ENCODE results near the gene ZDHHC7. TPM values are rescaled to one million over a fixed set of nuclear protein-coding genes. Genes with fewer than 3 reads are reported as not detected.
"Not testable (repeated sequence)": the region's sequence is repeated elsewhere in the genome, so short reads cannot be mapped to it uniquely, and the experiment has no call there.

ZDHHC7 gene
- total RNA-seq, 4 donors from 2014 or later: 49.8 to 59.2 (median 54.3) TPM

DNA sequence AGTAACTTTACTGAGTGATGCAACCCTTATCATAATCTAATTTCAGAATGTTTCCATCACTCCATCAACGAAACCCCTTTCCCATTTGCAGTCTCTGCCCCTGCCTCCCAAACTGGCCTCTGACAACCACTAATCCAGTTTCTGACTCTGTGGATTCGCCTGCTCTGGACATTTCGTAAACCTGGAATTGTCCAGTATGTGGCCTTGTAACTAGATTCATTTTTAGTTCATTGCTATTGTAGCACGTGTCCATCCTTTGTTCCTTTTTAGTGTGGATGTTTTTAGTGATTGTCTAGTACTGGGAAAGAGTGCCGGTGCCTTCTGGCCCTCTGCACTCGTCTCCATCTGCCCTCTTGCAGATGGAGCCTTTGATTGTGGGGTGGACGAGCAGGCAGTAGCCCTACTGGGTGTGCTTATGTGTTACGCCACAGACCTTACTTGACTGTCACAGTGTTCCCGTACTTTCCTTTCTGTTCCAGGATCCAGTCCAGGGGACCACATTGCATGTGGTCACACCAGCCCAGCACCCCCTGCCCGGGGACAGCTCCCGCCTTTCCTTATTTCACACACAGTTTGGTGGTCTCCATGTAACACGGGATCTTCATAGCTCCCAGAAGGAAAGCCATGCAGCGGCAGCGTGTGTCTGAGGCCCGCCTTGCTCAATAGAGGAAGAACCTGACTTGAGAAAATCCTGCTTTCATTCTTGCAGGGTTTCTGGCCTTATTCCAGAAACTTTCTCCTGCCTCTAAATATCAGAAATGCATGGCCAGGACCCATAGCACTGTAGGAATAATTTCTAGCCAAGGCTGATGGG, 25.1 kb upstream of the ZDHHC7 start:
- intact Hi-C loops (cut with DNase I): no loop called here
- TF ChIP-seq, protein P1, sequence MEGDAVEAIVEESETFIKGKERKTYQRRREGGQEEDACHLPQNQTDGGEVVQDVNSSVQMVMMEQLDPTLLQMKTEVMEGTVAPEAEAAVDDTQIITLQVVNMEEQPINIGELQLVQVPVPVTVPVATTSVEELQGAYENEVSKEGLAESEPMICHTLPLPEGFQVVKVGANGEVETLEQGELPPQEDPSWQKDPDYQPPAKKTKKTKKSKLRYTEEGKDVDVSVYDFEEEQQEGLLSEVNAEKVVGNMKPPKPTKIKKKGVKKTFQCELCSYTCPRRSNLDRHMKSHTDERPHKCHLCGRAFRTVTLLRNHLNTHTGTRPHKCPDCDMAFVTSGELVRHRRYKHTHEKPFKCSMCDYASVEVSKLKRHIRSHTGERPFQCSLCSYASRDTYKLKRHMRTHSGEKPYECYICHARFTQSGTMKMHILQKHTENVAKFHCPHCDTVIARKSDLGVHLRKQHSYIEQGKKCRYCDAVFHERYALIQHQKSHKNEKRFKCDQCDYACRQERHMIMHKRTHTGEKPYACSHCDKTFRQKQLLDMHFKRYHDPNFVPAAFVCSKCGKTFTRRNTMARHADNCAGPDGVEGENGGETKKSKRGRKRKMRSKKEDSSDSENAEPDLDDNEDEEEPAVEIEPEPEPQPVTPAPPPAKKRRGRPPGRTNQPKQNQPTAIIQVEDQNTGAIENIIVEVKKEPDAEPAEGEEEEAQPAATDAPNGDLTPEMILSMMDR (IDR thresholded peaks at IDR 0.05): no peak
- TF ChIP-seq POLR2A (IDR thresholded peaks at IDR 0.05): no peak
- Histone ChIP-seq H3K27ac (no peak overlapping the region), H3K9me3 (no peaks in the 10 kb centered on the region), H3K4me1 (no peaks in the 10 kb centered on the region), H3K36me3 (no peaks in the 10 kb centered on the region), H3K27me3 (no peaks in the 10 kb centered on the region), H3K4me3 (replicated peaks in 1 of 3) (no peak overlapping the region)
- 89% methylated on average over 15 of the region's 15 CpGs for WGBS, 2 donors
- DNase-seq: no peak

GRCh38 chr16:85034591-85035433, 23.5 kb upstream of the ZDHHC7 start:
- no peak overlapping the region for H3K27ac ChIP-seq

GRCh38 chr16:85033171-85033570, 21.8 kb upstream of the ZDHHC7 start:
- Histone ChIP-seq H3K4me3 (replicated peaks in 1 of 3) (no peak overlapping the region), H3K27me3 (no peaks in the 10 kb centered on the region), H3K4me1 (peaks cover 1 to 8% of the 10 kb centered on the region in 2 donors), H3K9me3 (no peaks in the 10 kb centered on the region), H3K36me3 (no peaks in the 10 kb centered on the region), H3K27ac (no peak overlapping the region)
- DNase-seq: no peak
- intact Hi-C loops (cut with DNase I): no loop called here
- WGBS, 2 donors: 86 to 92% methylated on average over 17 of the region's 17 CpGs
- TF ChIP-seq, protein P1 (IDR thresholded peaks at IDR 0.05): no peak
- no peak for TF ChIP-seq POLR2A (IDR thresholded peaks at IDR 0.05)

More at GRCh38 chr16:85034591-85035433, 23.5 kb upstream of the ZDHHC7 start:
- 83 to 84% methylated on average over 17 to 18 of the region's 18 CpGs for WGBS, 2 donors
- Histone ChIP-seq H3K9me3 (no peaks in the 10 kb centered on the region), H3K4me1 (no peaks in the 10 kb centered on the region), H3K27me3 (no peaks in the 10 kb centered on the region), H3K4me3 (replicated peaks in 1 of 3) (no peak overlapping the region), H3K36me3 (no peaks in the 10 kb centered on the region)
- intact Hi-C loops (cut with DNase I): no loop called here
- no peak for TF ChIP-seq POLR2A (IDR thresholded peaks at IDR 0.05)
- TF ChIP-seq, protein P1 (IDR thresholded peaks at IDR 0.05): no peak
- no peak for DNase-seq

DNA sequence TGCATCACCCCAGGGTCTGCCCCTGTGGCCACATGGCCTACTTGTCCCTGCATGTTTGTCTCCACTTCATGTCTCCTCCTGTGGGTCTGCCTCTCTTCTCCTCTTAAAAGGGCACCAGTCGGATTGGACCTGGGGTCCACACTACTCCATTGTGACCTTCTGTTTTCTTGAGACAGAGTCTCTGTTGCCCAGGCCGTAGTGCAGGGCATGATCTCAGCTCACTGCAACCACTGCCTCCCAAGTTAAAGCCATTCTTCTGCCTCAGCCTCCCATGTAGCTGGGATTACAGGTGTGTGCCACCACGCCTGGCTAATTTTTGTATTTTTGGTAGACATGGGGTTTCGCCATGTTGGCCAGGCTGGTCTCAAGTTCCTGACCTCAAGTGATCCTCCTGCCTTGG, 20.9 kb upstream of the ZDHHC7 start:
- H3K9me3 ChIP-seq; H3K27ac ChIP-seq; H3K4me3 ChIP-seq (replicated peaks in 1 of 3); DNase-seq; H3K27me3 ChIP-seq; H3K36me3 ChIP-seq; intact Hi-C loops (cut with DNase I): not testable (repeated sequence)
- WGBS, 2 donors: 96 to 100% methylated on average over 4 of the region's 4 CpGs
- peaks cover 6 to 12% of the 10 kb centered on the region in 2 donors for H3K4me1 ChIP-seq

GRCh38 chr16:85031451-85031850, 20.1 kb upstream of the ZDHHC7 start:
- Histone ChIP-seq H3K36me3 (no peaks in the 10 kb centered on the region), H3K27ac (no peak overlapping the region), H3K4me1 (peaks cover 10 to 16% of the 10 kb centered on the region in 2 donors), H3K27me3 (no peaks in the 10 kb centered on the region), H3K9me3 (no peaks in the 10 kb centered on the region), H3K4me3 (replicated peaks in 1 of 3) (no peak overlapping the region)
- WGBS, 2 donors: 79 to 81% methylated on average over 5 of the region's 5 CpGs
- DNase-seq: no peak
- TF ChIP-seq, protein P1 (IDR thresholded peaks at IDR 0.05): no peak
- TF ChIP-seq POLR2A (IDR thresholded peaks at IDR 0.05): no peak
- intact Hi-C loops (cut with DNase I): no loop called here

Measured in thyroid gland (tissue), 4 donors.